ENCODE results near the gene NPAS2. TPM values are rescaled to one million over a fixed set of nuclear protein-coding genes. Genes with fewer than 3 reads are reported as not detected.

Gene NPAS2
- total and polyA plus RNA-seq, 2 donors (not counting 3 experiments of a cell fraction or from before 2014, with no cell fraction given) = 29.0 to 53.9 TPM

DNA sequence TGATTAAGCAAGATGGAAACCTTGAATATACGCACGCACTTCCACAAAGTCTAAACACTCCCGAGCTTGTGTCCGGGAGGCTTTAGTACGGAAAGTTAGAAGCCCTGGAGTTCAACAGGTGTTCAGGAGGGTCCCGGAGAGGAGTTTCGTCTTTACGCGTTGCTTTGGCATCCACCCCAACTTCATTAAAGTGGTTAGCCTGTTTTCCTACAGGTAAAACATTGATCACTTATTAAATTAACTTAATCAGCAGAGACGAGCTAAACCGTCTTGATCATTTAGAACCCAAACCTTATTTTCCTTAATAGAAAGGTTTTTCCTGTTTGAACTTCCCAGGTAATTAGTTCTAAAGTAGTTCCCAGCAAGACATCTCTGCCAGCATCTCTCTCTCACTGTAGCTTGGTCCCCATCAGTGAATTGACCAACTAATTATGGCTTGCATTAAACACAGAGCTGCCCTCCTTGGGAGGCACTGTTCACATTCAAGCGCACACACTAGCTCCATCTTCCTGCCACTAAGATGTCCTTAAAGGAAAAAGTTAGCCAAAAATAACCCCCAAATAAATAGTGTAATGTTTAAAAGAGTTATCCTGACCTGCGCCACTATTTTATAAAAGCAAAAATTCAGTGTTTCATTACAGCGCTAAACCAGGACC, 1.4 kb downstream of the NPAS2 start:
- TF ChIP-seq EZH2 (IDR thresholded peaks at IDR 0.05; ENCODE audit: borderline replicate concordance, low read depth, low read length, severe bottlenecking) (no peak), POLR2AphosphoS5 (IDR thresholded peaks at IDR 0.05; ENCODE audit: insufficient read depth, low read depth, low read length) (no peak), MYC (IDR thresholded peaks at IDR 0.05; ENCODE audit: low read depth, low read length) (no peak), GATA2 (IDR thresholded peaks at IDR 0.05; ENCODE audit: insufficient read depth, insufficient read length, low read depth, low read length) (no peak), FOS (IDR thresholded peaks at IDR 0.05; ENCODE audit: borderline replicate concordance, insufficient read depth, low read length) (no peak)
- TF ChIP-seq, protein P1, sequence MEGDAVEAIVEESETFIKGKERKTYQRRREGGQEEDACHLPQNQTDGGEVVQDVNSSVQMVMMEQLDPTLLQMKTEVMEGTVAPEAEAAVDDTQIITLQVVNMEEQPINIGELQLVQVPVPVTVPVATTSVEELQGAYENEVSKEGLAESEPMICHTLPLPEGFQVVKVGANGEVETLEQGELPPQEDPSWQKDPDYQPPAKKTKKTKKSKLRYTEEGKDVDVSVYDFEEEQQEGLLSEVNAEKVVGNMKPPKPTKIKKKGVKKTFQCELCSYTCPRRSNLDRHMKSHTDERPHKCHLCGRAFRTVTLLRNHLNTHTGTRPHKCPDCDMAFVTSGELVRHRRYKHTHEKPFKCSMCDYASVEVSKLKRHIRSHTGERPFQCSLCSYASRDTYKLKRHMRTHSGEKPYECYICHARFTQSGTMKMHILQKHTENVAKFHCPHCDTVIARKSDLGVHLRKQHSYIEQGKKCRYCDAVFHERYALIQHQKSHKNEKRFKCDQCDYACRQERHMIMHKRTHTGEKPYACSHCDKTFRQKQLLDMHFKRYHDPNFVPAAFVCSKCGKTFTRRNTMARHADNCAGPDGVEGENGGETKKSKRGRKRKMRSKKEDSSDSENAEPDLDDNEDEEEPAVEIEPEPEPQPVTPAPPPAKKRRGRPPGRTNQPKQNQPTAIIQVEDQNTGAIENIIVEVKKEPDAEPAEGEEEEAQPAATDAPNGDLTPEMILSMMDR (IDR thresholded peaks at IDR 0.05; ENCODE audit: extremely low read depth in 1 of 2, insufficient read depth in 1 of 2, low read depth in 1 of 2, low read length in 2 of 2) = no peak
- H3K9ac ChIP-seq (replicated peaks; ENCODE audit: extremely low read depth, insufficient read depth, low read length) = peak overlapping the region; percentile 76
- intact Hi-C loops (cut with micrococcal nuclease) = loop anchor here (1.0 kb wide), 2 partner anchors 54 to 103 kb away; no protein-coding TSS in a partner anchor
- no peaks in the 10 kb centered on the region for H3K9me1 ChIP-seq (replicated peaks; ENCODE audit: control insufficient read depth, extremely low read depth, insufficient read depth, low read length)
- H3K79me2 ChIP-seq (ENCODE audit: control insufficient read depth, insufficient read depth, low read length) = peaks cover 48% of the 10 kb centered on the region
- no peaks in the 10 kb centered on the region for H3K9me3 ChIP-seq (replicated peaks; ENCODE audit: control insufficient read depth, insufficient read depth, low read length)
- H2AFZ ChIP-seq (ENCODE audit: low read depth, low read length) = peak overlapping the region; percentile 23
- CTCF ChIA-PET = interaction anchor here (0.8 to 3.3 kb wide), 17 partner anchors 18 to 214 kb away, joined by 3 to 29 read pairs (median 4); no protein-coding TSS in a partner anchor
- DNase-seq (ENCODE audit: low read depth, low spot score) (peak; percentile 69), FAIRE-seq (no peak)
- H3K27ac ChIP-seq (ENCODE audit: insufficient read depth, low read depth, low read length) = peak overlapping the region; percentile 52
- H3K36me3 ChIP-seq (ENCODE audit: control insufficient read depth in 2 of 2, extremely low read depth in 1 of 2, insufficient read depth in 2 of 2, low read length in 2 of 2) = no peaks in the 10 kb centered on the region
- dilution Hi-C loops (cut with MboI; ENCODE audit: extremely low pct_ligation_motif_present, low sequenced_read_pairs) = no loop called here
- H4K20me1 ChIP-seq (replicated peaks; ENCODE audit: control insufficient read depth, extremely low read depth, insufficient read depth, low read length) = no peaks in the 10 kb centered on the region
- H3K4me2 ChIP-seq (ENCODE audit: insufficient read depth, low read length) = peak overlapping the region; percentile 98
- peaks cover 44% of the 10 kb centered on the region for H3K4me1 ChIP-seq (ENCODE audit: control insufficient read depth, extremely low read depth, insufficient read depth, low read length)
- POLR2A ChIA-PET = interaction anchor here (0.8 to 1.0 kb wide), 2 partner anchors 35 to 114 kb away, joined by 3 read pairs; no protein-coding TSS in a partner anchor
- BruUV-seq (replicated peaks) = TSS peak; percentile 25
- peak overlapping the region; percentile 71 to 88 (median 87) for H3K4me3 ChIP-seq (replicated peaks in 1 of 3; ENCODE audit: insufficient read depth in 1 of 3, low read depth in 1 of 3, low read length in 3 of 3)
- H3K27me3 ChIP-seq (ENCODE audit: control insufficient read depth in 2 of 2, insufficient read depth in 2 of 2, low read length in 2 of 2) = no peaks in the 10 kb centered on the region
